HepG2 (cell line): Measurements from ENCODE around the gene OVOL2. TPM values are rescaled to one million over a fixed set of nuclear protein-coding genes. Genes with fewer than 3 reads are reported as not detected.

Experiments
- AFF4 ChIP-seq: sonication (generic); formaldehyde crosslinking; IDR thresholded peaks from 2 replicates; pipeline ENCODE4 v1.4.0; 2020; ENCODE audit warnings: missing genetic modification reagents
- FOXP1 ChIP-seq, 2 experiments: fragments of 450-650 bp in 1 of 2; IDR thresholded peaks; 2 replicates each; pipeline ENCODE4 v1.6.1; 2017 to 2018; ENCODE audit warnings: antibody characterized with exemption in 1 of 2
- GABPB1 ChIP-seq: IDR thresholded peaks from 2 replicates; pipeline ENCODE4 v1.6.1; 2016; ENCODE audit warnings: mild to moderate bottlenecking, missing genetic modification reagents, moderate library complexity, missing compliant biosample characterization
- GTF2F1 ChIP-seq: fragments of 150-350 bp; IDR thresholded peaks from 2 replicates; pipeline ENCODE4 v1.6.1; 2014; ENCODE audit warnings: low read length
- HDAC2 ChIP-seq: sonication (generic); formaldehyde crosslinking; IDR thresholded peaks from 2 replicates; pipeline ENCODE4 v1.4.0; 2020; ENCODE audit warnings: missing genetic modification reagents
- JUNB ChIP-seq: sonication (generic); formaldehyde crosslinking; IDR thresholded peaks from 2 replicates; pipeline ENCODE4 v1.8.0; 2022; ENCODE audit warnings: missing genetic modification reagents, mild to moderate bottlenecking, borderline replicate concordance
- KDM2A ChIP-seq: sonication (generic); formaldehyde crosslinking; IDR thresholded peaks from 2 replicates; pipeline ENCODE4 v1.4.0; 2020; ENCODE audit warnings: low read depth, missing genetic modification reagents, borderline replicate concordance
- NFYC ChIP-seq: IDR thresholded peaks from 2 replicates; pipeline ENCODE4 v1.6.1; 2016; ENCODE audit warnings: missing genetic modification reagents, missing compliant biosample characterization
- SIN3A ChIP-seq: IDR thresholded peaks from 2 replicates; pipeline ENCODE4 v1.6.1; 2011; ENCODE audit warnings: low read depth, mild to moderate bottlenecking, control low read depth, low read length, borderline replicate concordance
- SMC3 ChIP-seq: IDR thresholded peaks from 2 replicates; pipeline ENCODE4 v1.6.1; 2011; ENCODE audit warnings: low read length, improper control_type of control experiment
- ZFY ChIP-seq: sonication (generic); formaldehyde crosslinking; IDR thresholded peaks from 2 replicates; pipeline ENCODE4 v1.4.0; 2020; ENCODE audit warnings: missing genetic modification reagents
- ZNF234 ChIP-seq: sonication (generic); formaldehyde crosslinking; conservative IDR thresholded peaks from 2 replicates; pipeline ENCODE4 v1.5.1; 2020; ENCODE audit warnings: mild to moderate bottlenecking, missing genetic modification reagents
- ZNF512B ChIP-seq: sonication (generic); formaldehyde crosslinking; IDR thresholded peaks from 2 replicates; pipeline ENCODE4 v1.5.1; 2020; ENCODE audit warnings: missing genetic modification reagents, mild to moderate bottlenecking, borderline replicate concordance
- ZNF567 ChIP-seq: sonication (generic); formaldehyde crosslinking; IDR thresholded peaks from 2 replicates; pipeline ENCODE4 v1.8.1; 2023; ENCODE audit warnings: mild to moderate bottlenecking, missing genetic modification reagents, borderline replicate concordance
- ZNF580 ChIP-seq: IDR thresholded peaks from 2 replicates; pipeline ENCODE4 v1.6.1; 2016; ENCODE audit warnings: low read depth, borderline replicate concordance
- ZNF687 ChIP-seq: sonication (generic); formaldehyde crosslinking; IDR thresholded peaks from 2 replicates; pipeline ENCODE4 v1.5.1; 2020; ENCODE audit warnings: mild to moderate bottlenecking, missing genetic modification reagents, moderate library complexity
- ZNF768 ChIP-seq: sonication (generic); formaldehyde crosslinking; IDR thresholded peaks from 2 replicates; pipeline ENCODE4 v1.4.0; 2020; ENCODE audit warnings: missing genetic modification reagents
- ZSCAN20 ChIP-seq: sonication (generic); formaldehyde crosslinking; IDR thresholded peaks from 2 replicates; pipeline ENCODE4 v1.4.0; 2020; ENCODE audit warnings: missing genetic modification reagents, mild to moderate bottlenecking, borderline replicate concordance
- polyA plus RNA-seq, 8 experiments: library from polyadenylated mRNA; depleted of rRNA in 3 of 8; stranded (reverse) in 7 of 8; unstranded in 1 of 8; fragments of >200 nt; fragmentation: Illumina TruSeq in 4 of 8; extraction: Trizol in 4 of 8; gene quantifications; 2 replicates each; pipeline versions ENCODE4 v1.2.1 to v1.2.3, GENCODE V29; 2011 to 2016; ENCODE audit warnings: low read depth in 4 of 8, missing spikeins in 1 of 8, mixed read lengths in 1 of 8; ENCODE audit not compliant: insufficient read depth in 1 of 8
- total RNA-seq, 5 experiments: library from RNA; depleted of rRNA; stranded (reverse); fragments of >200 nt; fragmentation: Illumina TruSeq; extraction: Trizol; gene quantifications; 2 replicates each; pipeline ENCODE4 v1.2.3, GENCODE V29; 2016; ENCODE audit warnings: low read depth in 1 of 5

Gene OVOL2
- total and polyA plus RNA-seq, 2 of the 13 experiments (the other 11 are each of a cell fraction or from before 2014, with no cell fraction given): 0.20 to 0.31 TPM

GRCh38 chr20:17995967-17996819, 61.5 kb downstream of the OVOL2 start (continued):
- TF ChIP-seq ZNF687 (CRISPR knock-in tag): no peak
- TF ChIP-seq GABPB1 (CRISPR knock-in tag): no peak
- TF ChIP-seq SIN3A: no peak
- TF ChIP-seq ZNF234 (CRISPR knock-in tag): no peak
- no peak for TF ChIP-seq ZSCAN20 (CRISPR knock-in tag)
- no peak for TF ChIP-seq KDM2A (CRISPR knock-in tag)
- TF ChIP-seq ZNF567: no peak
- TF ChIP-seq ZFY: no peak; the same call in 1 of the 2 replicates
- no peak for TF ChIP-seq NFYC (CRISPR knock-in tag)
- TF ChIP-seq FOXP1 (IDR thresholded peaks at IDR 0.05): no peak
- no peak for TF ChIP-seq FOXP1 (CRISPR knock-in tag; IDR thresholded peaks at IDR 0.05)
- TF ChIP-seq ZNF580 (CRISPR knock-in tag): peak; percentile 61; the same call in 1 of the 2 replicates
- TF ChIP-seq HDAC2 (CRISPR knock-in tag): peak; percentile 57; the same call in 1 of the 2 replicates
- no peak for TF ChIP-seq GTF2F1
- TF ChIP-seq ZNF768 (CRISPR knock-in tag): no peak
- TF ChIP-seq AFF4 (CRISPR knock-in tag): no peak
- TF ChIP-seq JUNB (CRISPR knock-in tag): no peak
- peak; percentile 98 for TF ChIP-seq SMC3
- TF ChIP-seq ZNF512B (CRISPR knock-in tag): no peak
